NT2/D1 (cell line): ENCODE measurements around the gene TOPBP1.

ENCODE experiments used
- SUZ12 ChIP-seq: IDR thresholded peaks from 2 replicates; pipeline ENCODE4 v1.6.1; 2011; ENCODE audit not compliant: insufficient read length, insufficient read depth; ENCODE audit errors: extremely low read depth
- YY1 ChIP-seq: IDR thresholded peaks from 2 replicates; pipeline ENCODE4 v1.6.1; 2011; ENCODE audit not compliant: insufficient read length, insufficient read depth
- ZNF274 ChIP-seq: IDR thresholded peaks from 2 replicates; pipeline ENCODE4 v1.6.1; 2011; ENCODE audit warnings: mild to moderate bottlenecking, low read depth, low read length

DNA sequence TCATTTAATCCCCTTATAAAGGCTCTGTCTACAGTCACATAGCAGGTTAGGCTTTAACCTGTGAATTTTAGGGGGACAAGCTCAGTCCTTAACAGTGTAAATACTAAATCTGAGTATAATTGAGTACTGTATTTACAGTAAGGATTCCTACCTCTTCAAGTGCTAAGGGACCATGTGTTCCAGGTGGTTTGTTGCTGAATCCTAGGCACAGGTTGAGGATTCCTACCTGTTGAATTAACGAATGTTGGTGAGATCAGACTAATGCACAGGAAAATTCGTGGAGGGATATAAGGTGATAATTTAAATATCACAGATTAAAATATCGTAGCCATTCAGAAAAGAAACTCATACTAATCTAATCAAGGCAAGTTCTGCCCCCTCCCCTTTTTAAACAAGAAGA lies 63.3 kb downstream of the TOPBP1 start:
- TF ChIP-seq SUZ12 (no peak), ZNF274 (no peak), YY1 (no peak)
